Prostate gland (tissue), 2 donors: ENCODE results near the gene NCOA7.

Experiments
- POLR2A ChIP-seq: fragments of 450-650 bp; IDR thresholded peaks from one replicate; pipeline ENCODE4 v1.6.1; 2016; ENCODE audit warnings: antibody characterized with exemption, mild to moderate bottlenecking
- TF ChIP-seq, protein P1 (sequence below), 4 experiments: fragments of 200-600 bp in 2 of 4; fragments of 450-650 bp in 2 of 4; sonication (generic) in 2 of 4; IDR thresholded peaks; 1 replicate in 3 of 4; 2 replicates in 1 of 4; pipeline ENCODE4 v1.5.1; 2016 to 2019; ENCODE audit warnings: antibody characterized with exemption in 4 of 4, mild to moderate bottlenecking in 2 of 4, moderate library complexity in 2 of 4

DNA sequence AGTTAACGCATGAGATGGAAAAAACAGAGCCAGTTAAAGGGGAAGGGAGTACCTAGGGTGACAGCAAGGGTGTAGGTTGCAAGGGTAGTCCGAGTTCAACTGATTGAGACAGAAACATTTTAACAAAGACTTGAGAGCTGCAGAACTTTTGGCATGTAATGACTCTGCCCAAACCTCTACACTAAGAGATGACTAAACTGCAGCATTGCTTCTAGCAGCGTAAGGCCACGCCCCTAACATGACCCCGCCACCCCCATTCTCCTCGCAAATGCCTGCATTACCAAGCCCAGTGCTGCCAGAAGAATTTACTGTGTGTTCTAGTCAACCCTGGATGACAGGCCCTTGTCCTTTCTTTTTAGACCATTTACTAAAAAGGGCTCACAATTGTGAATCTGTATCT lies 159.5 kb downstream of the NCOA7 start:
- TF ChIP-seq, protein P1, sequence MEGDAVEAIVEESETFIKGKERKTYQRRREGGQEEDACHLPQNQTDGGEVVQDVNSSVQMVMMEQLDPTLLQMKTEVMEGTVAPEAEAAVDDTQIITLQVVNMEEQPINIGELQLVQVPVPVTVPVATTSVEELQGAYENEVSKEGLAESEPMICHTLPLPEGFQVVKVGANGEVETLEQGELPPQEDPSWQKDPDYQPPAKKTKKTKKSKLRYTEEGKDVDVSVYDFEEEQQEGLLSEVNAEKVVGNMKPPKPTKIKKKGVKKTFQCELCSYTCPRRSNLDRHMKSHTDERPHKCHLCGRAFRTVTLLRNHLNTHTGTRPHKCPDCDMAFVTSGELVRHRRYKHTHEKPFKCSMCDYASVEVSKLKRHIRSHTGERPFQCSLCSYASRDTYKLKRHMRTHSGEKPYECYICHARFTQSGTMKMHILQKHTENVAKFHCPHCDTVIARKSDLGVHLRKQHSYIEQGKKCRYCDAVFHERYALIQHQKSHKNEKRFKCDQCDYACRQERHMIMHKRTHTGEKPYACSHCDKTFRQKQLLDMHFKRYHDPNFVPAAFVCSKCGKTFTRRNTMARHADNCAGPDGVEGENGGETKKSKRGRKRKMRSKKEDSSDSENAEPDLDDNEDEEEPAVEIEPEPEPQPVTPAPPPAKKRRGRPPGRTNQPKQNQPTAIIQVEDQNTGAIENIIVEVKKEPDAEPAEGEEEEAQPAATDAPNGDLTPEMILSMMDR (IDR thresholded peaks at IDR 0.05), result no peak
- TF ChIP-seq POLR2A, result no peak
